PC-3 (cell line): ENCODE results near the gene PPP1R7. TPM values are rescaled to one million over a fixed set of nuclear protein-coding genes. Genes with fewer than 3 reads are reported as not detected.

ENCODE experiments used
- ATAC-seq: fragments of 200-7000 bp; cut with Tn5 transposase; 2 replicates; pipeline ENCODE4 v1.9.1; 2020; ENCODE audit warnings: mild to moderate bottlenecking, moderate library complexity
- BruUV-seq: library from RNA; stranded (reverse); fragments of 400-500 nt; replicated peaks from 2 replicates; lab custom pipeline; 2021; lab: Mats Ljungman, UMichigan
- CTCF ChIA-PET: fragments of 300-600 bp; sonication (Branson Sonifier 250); formaldehyde crosslinking; loops from one replicate; lab custom pipeline; 2022; ENCODE audit warnings: antibody characterized with exemption; lab: Charles Lee
- POLR2A ChIA-PET: fragments of 300-600 bp; sonication (Branson Sonifier 250); formaldehyde crosslinking; loops from one replicate; lab custom pipeline; 2022; ENCODE audit warnings: antibody characterized with exemption; ENCODE audit not compliant: unreplicated experiment; lab: Charles Lee
- DNase-seq: peaks from one replicate; pipeline ENCODE4 v3.0.0-alpha.2; 2015
- H2AFZ ChIP-seq: fragments of 300-600 bp; sonication (generic); 2 replicates; pipeline ENCODE4 v1.6.0; 2016; ENCODE audit warnings: antibody characterized with exemption, low read length
- H3F3A ChIP-seq: fragments of 300-600 bp; sonication (generic); one replicate; pipeline ENCODE4 v1.6.0; 2017; ENCODE audit warnings: antibody characterized with exemption, low read length, control low read depth, mild to moderate bottlenecking; ENCODE audit not compliant: unreplicated experiment
- H3K27ac ChIP-seq: fragments of 300-600 bp; sonication (generic); 2 replicates; pipeline ENCODE4 v1.5.1; 2016; ENCODE audit warnings: mild to moderate bottlenecking, low read length
- H3K27me3 ChIP-seq: fragments of 300-600 bp; sonication (generic); 2 replicates; pipeline ENCODE4 v1.6.1; 2016; ENCODE audit warnings: low read length, mixed read lengths
- H3K36me3 ChIP-seq: fragments of 300-600 bp; sonication (generic); 2 replicates; pipeline ENCODE4 v1.6.1; 2016; ENCODE audit warnings: low read depth, mixed run types, low read length, mixed read lengths
- H3K4me1 ChIP-seq: fragments of 300-600 bp; sonication (generic); 2 replicates; pipeline ENCODE4 v1.5.1; 2016; ENCODE audit warnings: low read length; ENCODE audit not compliant: insufficient read depth
- H3K4me2 ChIP-seq: fragments of 300-600 bp; sonication (generic); 2 replicates; pipeline ENCODE4 v1.6.0; 2016; ENCODE audit warnings: low read length
- H3K4me3 ChIP-seq: fragments of 300-600 bp; sonication (generic); 2 replicates; pipeline ENCODE4 v1.5.1; 2016; ENCODE audit warnings: mild to moderate bottlenecking, low read length, mixed read lengths
- H3K79me2 ChIP-seq: fragments of 300-600 bp; sonication (generic); 2 replicates; pipeline ENCODE4 v1.6.1; 2017; ENCODE audit warnings: low read length, mixed read lengths
- H3K9ac ChIP-seq: fragments of 300-600 bp; sonication (generic); 2 replicates; pipeline ENCODE4 v1.6.0; 2016; ENCODE audit warnings: mild to moderate bottlenecking, low read length
- H3K9me2 ChIP-seq: fragments of 300-600 bp; sonication (generic); replicated peaks from 2 replicates; pipeline ENCODE4 v1.6.1; 2016; ENCODE audit warnings: mixed run types, low read length, mixed read lengths
- H3K9me3 ChIP-seq: fragments of 300-600 bp; sonication (generic); 2 replicates; pipeline ENCODE4 v1.6.1; 2016; ENCODE audit warnings: low read length, mixed read lengths
- H4K20me1 ChIP-seq: fragments of 300-600 bp; sonication (generic); 2 replicates; pipeline ENCODE4 v1.6.1; 2016; ENCODE audit warnings: low read length, mixed read lengths
- CTCF ChIP-seq: fragments of 300-600 bp; sonication (generic); conservative IDR thresholded peaks from 2 replicates; pipeline ENCODE4 v1.5.1; 2017; ENCODE audit warnings: antibody characterized with exemption, low read depth, mild to moderate bottlenecking, low read length
- EZH2 ChIP-seq: fragments of 300-600 bp; sonication (generic); IDR thresholded peaks from one replicate; pipeline ENCODE4 v1.6.1; 2017; ENCODE audit warnings: antibody characterized with exemption, mild to moderate bottlenecking, low read length; ENCODE audit not compliant: unreplicated experiment
- EZH2phosphoT487 ChIP-seq: fragments of 300-600 bp; sonication (generic); IDR thresholded peaks from 2 replicates; pipeline ENCODE4 v1.6.1; 2018; ENCODE audit warnings: mild to moderate bottlenecking, antibody characterized with exemption, low read length, borderline replicate concordance
- intact Hi-C: fragments of 100-400 bp; cut with micrococcal nuclease; formaldehyde crosslinking; loops from 2 replicates; pipeline ENCODE4 v1.9.0; 2023
- total RNA-seq: library from RNA; depleted of rRNA; stranded (reverse); fragments of >200 nt; gene quantifications from 2 replicates; pipeline ENCODE4 v1.2.3, GENCODE V29; 2014

The PPP1R7 gene
- total RNA-seq, 1 experiment from 2014 or later: 21.4 TPM

- ATAC-seq: peak; percentile 31; the same call in 1 of the 2 replicates
- CTCF ChIA-PET: no interaction called here
- POLR2A ChIA-PET: no interaction called here
Observed at GRCh38 chr2:241123816-241124536, 26.3 kb upstream of the PPP1R7 start.

DNA sequence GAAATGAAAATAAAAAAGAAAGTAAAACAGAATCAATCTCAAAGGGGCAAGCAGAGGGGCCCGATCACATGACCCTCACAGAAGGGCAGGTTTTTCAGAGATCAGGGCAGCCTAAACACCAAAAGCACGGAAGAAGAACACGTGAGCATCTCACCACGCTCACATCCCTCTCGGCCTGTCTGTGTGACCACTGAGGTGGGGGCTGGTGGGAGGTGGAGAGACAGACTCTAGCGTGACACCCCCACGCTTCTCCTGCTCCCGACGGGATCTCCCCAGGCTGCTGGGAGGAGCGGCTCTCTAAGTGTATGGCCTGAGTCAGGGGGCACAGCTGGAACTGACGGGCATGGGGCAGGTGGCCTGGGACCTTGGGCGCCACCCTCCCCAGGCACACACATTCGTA lies 24.6 kb upstream of the PPP1R7 start:
- Histone ChIP-seq H3K79me2 (no peaks in the 10 kb centered on the region), H3K4me2 (no peak overlapping the region), H4K20me1 (no peaks in the 10 kb centered on the region), H3K9ac (no peak overlapping the region), H3K27me3 (no peaks in the 10 kb centered on the region), H2AFZ (no peak overlapping the region), H3K4me3 (no peak overlapping the region), H3K36me3 (no peaks in the 10 kb centered on the region), H3F3A (no peaks in the 10 kb centered on the region), H3K9me2 (no peaks in the 10 kb centered on the region), H3K4me1 (no peaks in the 10 kb centered on the region), H3K27ac (no peak overlapping the region), H3K9me3 (no peaks in the 10 kb centered on the region)
- ChIA-PET CTCF (no interaction called here), POLR2A (no interaction called here)
- intact Hi-C loops: no loop called here
- no peak for TF ChIP-seq EZH2phosphoT487
- TF ChIP-seq EZH2: no peak
- no peak for TF ChIP-seq CTCF
- no peak for ATAC-seq
- no peak for DNase-seq
- BruUV-seq: no TSS peak

More at GRCh38 chr2:241123816-241124536, 26.3 kb upstream of the PPP1R7 start:
- Histone ChIP-seq H3K9me2 (no peaks in the 10 kb centered on the region), H3F3A (no peaks in the 10 kb centered on the region), H4K20me1 (no peaks in the 10 kb centered on the region), H3K9me3 (no peaks in the 10 kb centered on the region), H3K27me3 (no peaks in the 10 kb centered on the region), H3K9ac (no peak overlapping the region), H2AFZ (no peak overlapping the region), H3K4me2 (no peak overlapping the region), H3K4me1 (no peaks in the 10 kb centered on the region), H3K36me3 (no peaks in the 10 kb centered on the region), H3K27ac (no peak overlapping the region), H3K4me3 (no peak overlapping the region), H3K79me2 (no peaks in the 10 kb centered on the region)
- no peak for TF ChIP-seq EZH2
- TF ChIP-seq EZH2phosphoT487: no peak
- no peak for TF ChIP-seq CTCF
- intact Hi-C loops: no loop called here
- DNase-seq: no peak
- no TSS peak for BruUV-seq

DNA sequence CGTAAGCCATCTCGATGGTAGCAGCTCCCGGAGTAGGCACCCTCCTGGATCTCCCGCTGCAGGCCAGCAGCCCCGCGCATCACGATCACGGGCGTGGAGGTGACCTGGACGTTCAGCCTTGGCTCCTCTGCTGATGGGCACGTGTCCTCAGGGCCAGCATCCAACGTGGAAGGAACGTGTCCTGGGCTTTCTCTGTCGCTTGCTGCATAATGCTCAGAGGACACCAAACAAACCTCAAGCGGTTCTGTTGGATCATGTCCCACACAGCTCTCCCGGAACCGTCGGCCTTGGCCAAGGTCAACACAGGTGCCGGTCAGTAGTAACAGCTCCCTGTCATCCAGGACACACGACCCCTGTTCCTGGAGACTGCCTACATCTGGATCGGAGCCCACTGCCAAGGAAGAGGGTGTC lies 24.1 kb upstream of the PPP1R7 start:
- BruUV-seq: no TSS peak
- no peaks in the 10 kb centered on the region for H3K4me1 ChIP-seq

More for the DNA sequence above, 24.1 kb upstream of the PPP1R7 start:
- H3K9ac ChIP-seq: no peak overlapping the region
- H3K9me3 ChIP-seq: no peaks in the 10 kb centered on the region
- TF ChIP-seq EZH2phosphoT487 (no peak), EZH2 (no peak), CTCF (no peak)
- H3K27ac ChIP-seq: no peak overlapping the region
- ATAC-seq: no peak
- H3K4me2 ChIP-seq: no peak overlapping the region
- POLR2A ChIA-PET: no interaction called here
- H4K20me1 ChIP-seq: no peaks in the 10 kb centered on the region
- intact Hi-C loops: no loop called here
- no peak overlapping the region for H2AFZ ChIP-seq
- H3K9me2 ChIP-seq: no peaks in the 10 kb centered on the region
- no peak for DNase-seq
- H3K4me3 ChIP-seq: no peak overlapping the region
- CTCF ChIA-PET: no interaction called here
- no peaks in the 10 kb centered on the region for H3K79me2 ChIP-seq
- H3F3A ChIP-seq: no peaks in the 10 kb centered on the region
- H3K36me3 ChIP-seq: no peaks in the 10 kb centered on the region
- no peaks in the 10 kb centered on the region for H3K27me3 ChIP-seq
